WERI-Rb-1 (cell line): ENCODE data around the gene KDM3B.
"Not testable (repeated sequence)": the region's sequence is repeated elsewhere in the genome, so short reads cannot be mapped to it uniquely, and the experiment has no call there.

Experiments used
- DNase-seq: peaks from one replicate; pipeline ENCODE4 v3.0.0-alpha.2; 2020
- H3K27ac ChIP-seq: fragments of 250-450 bp; sonication (Bioruptor Pico); 2 replicates; pipeline ENCODE4 v1.5.1; 2020; ENCODE audit warnings: mild to moderate bottlenecking, moderate library complexity
- H3K27me3 ChIP-seq: fragments of 250-450 bp; sonication (Bioruptor Pico); 2 replicates; pipeline ENCODE4 v1.5.1; 2021; ENCODE audit warnings: mild to moderate bottlenecking, low read depth, moderate library complexity; ENCODE audit not compliant: insufficient read depth, severe bottlenecking
- H3K36me3 ChIP-seq: fragments of 250-450 bp; sonication (Bioruptor Pico); 2 replicates; pipeline ENCODE4 v1.5.1; 2020; ENCODE audit warnings: mild to moderate bottlenecking, moderate library complexity
- H3K4me3 ChIP-seq: 2 replicates; pipeline ENCODE4 v1.5.1; 2011; ENCODE audit warnings: low read depth, mild to moderate bottlenecking, control low read depth, low read length
- H3K9me3 ChIP-seq: fragments of 250-450 bp; sonication (Bioruptor Pico); 2 replicates; pipeline ENCODE4 v1.5.1; 2021; ENCODE audit warnings: mild to moderate bottlenecking, moderate library complexity; ENCODE audit not compliant: severe bottlenecking
- CTCF ChIP-seq: IDR thresholded peaks from 2 replicates; pipeline ENCODE4 v1.5.1; 2011; ENCODE audit warnings: low read depth, mild to moderate bottlenecking, control low read depth, inconsistent platforms, low read length

KDM3B gene

DNA sequence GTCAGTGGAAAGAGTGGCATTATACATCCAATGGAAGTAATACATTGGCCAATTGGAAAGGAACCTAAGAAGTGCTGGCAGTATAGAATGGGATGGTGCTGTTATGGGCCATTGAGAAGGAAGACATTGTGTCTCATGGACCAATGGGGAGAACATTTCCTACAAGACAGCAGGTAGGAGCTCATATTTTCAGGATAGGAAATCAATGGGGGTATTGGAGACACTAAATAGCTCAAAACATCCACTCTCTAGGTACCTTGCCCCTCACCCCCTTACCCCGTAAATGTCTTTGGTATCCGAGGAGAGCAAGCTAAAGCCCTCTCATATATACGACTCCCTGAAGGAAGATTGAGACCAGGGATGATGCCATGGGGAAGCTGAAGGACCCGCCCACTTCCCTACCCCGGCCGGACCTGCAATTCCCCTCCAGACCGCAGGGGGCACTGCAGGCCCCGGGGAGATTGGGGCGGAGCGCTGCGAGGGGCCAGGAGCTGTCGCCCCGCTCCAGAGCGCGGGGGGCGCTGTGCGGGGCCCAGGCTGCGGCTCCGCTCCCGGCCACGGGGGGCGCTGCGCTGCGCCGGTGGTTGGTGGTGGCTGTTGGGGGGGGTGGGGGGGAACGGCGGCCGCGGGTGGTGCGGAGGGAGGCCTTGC lies at the start of gene KDM3B:
Gene KDM3B (plus strand): TSS at position 615 of the 651 bp plus-strand sequence. CDS start 111 bp downstream, outside the sequence.
- H3K27me3 ChIP-seq: no peaks in the 10 kb centered on the region
- H3K4me3 ChIP-seq: peak within 1 kb of the TSS; percentile 98
- H3K27ac ChIP-seq: peak within 1 kb of the TSS; percentile 87
- peaks cover 4% of the 10 kb centered on the region for H3K9me3 ChIP-seq
- peak; percentile 97 for TF ChIP-seq CTCF
- peaks cover 18% of the 10 kb centered on the region for H3K36me3 ChIP-seq
- peak; percentile 84 for DNase-seq

DNA sequence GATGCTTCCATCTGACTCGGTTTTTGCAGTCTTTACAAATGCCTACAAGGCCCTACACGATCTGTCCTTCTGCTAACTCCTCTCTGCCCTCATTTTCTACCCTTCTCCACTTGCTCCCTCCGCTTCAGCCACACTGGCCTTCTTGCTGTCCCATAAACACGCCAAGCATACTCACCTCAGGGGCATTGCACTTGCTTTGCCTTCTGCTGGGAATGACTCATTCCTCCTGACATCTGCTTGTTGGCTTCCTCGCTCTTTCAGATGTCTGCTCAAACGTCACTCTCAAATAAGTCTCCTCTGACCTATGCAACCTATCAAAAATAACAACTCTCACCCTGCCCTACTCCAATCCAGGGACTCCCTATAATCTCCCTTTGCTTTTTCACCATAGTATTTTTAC lies 49.1 kb upstream of the KDM3B start:
- Histone ChIP-seq H3K27me3 (no peaks in the 10 kb centered on the region), H3K4me3 (no peak overlapping the region), H3K9me3 (no peaks in the 10 kb centered on the region), H3K27ac (no peak overlapping the region), H3K36me3 (peaks cover 18% of the 10 kb centered on the region)
- no peak for DNase-seq
- no peak for TF ChIP-seq CTCF

- no peaks in the 10 kb centered on the region for H3K27me3 ChIP-seq
- no peaks in the 10 kb centered on the region for H3K9me3 ChIP-seq
- no peak for TF ChIP-seq CTCF
- H3K4me3 ChIP-seq: no peak overlapping the region
- no peak overlapping the region for H3K27ac ChIP-seq
- peaks cover 8% of the 10 kb centered on the region for H3K36me3 ChIP-seq
- DNase-seq: no peak
These were observed 46.7 kb upstream of the KDM3B start for GRCh38 chr5:138305797-138306196.

- no peak for TF ChIP-seq CTCF
- H3K36me3 ChIP-seq: peaks cover 45% of the 10 kb centered on the region
These were observed 36.7 kb upstream of the KDM3B start for GRCh38 chr5:138315751-138316278.

DNA sequence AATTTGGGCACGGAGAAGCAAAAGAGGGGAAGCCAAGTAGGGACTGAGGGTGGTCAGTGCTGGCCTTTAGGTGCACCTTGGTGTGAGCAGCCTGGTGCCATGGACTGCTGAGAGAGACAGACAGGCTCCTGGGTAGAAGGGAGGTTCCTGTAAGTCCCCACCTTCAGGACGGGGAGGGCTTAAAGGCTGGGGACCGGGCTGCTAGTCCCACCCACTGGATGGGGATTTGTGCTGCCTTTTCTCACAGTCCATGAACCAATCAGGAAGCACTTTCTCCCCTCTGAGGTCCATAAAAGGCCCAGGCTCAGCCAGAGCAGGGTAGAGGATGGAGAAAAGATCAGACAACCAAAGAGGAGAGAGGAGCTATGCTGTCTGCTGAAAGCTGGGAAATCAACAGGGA lies 36.1 kb upstream of the KDM3B start:
- peaks cover 40% of the 10 kb centered on the region for H3K36me3 ChIP-seq
- no peak for DNase-seq
- no peaks in the 10 kb centered on the region for H3K27me3 ChIP-seq
- no peak for TF ChIP-seq CTCF
- H3K9me3 ChIP-seq: no peaks in the 10 kb centered on the region
- H3K27ac ChIP-seq: no peak overlapping the region
- H3K4me3 ChIP-seq: no peak overlapping the region

More at GRCh38 chr5:138315751-138316278, 36.7 kb upstream of the KDM3B start:
- no peaks in the 10 kb centered on the region for H3K9me3 ChIP-seq
- DNase-seq: no peak
- no peak overlapping the region for H3K27ac ChIP-seq
- no peaks in the 10 kb centered on the region for H3K27me3 ChIP-seq
- no peak overlapping the region for H3K4me3 ChIP-seq

- not testable (repeated sequence) for H3K9me3 ChIP-seq, H3K27ac ChIP-seq, DNase-seq, H3K4me3 ChIP-seq, H3K27me3 ChIP-seq
- H3K36me3 ChIP-seq: peaks cover 39% of the 10 kb centered on the region
These were observed 34.3 kb upstream of the KDM3B start for GRCh38 chr5:138318211-138318610.
